Cardiac muscle cell (in vitro differentiated cells and primary cell): ENCODE results near the gene ARHGEF28. TPM values are rescaled to one million over a fixed set of nuclear protein-coding genes. Genes with fewer than 3 reads are reported as not detected.

Experiments
- DNase-seq, 2 donors: peaks; one replicate each; pipeline versions ENCODE4 v3.0.0 to v3.0.0-alpha.2; 2010 to 2017; ENCODE audit warnings: low read depth in 1 of 2, low spot score in 1 of 2
- H3K27ac ChIP-seq: fragments of 200-600 bp; sonication (generic); 2 replicates; pipeline ENCODE4 v1.5.1; 2016
- H3K27me3 ChIP-seq: fragments of 200-600 bp; sonication (generic); 2 replicates; pipeline ENCODE4 v1.6.0; 2016; ENCODE audit warnings: control low read depth
- H3K36me3 ChIP-seq: fragments of 200-600 bp; sonication (generic); 2 replicates; pipeline ENCODE4 v1.5.1; 2016; ENCODE audit warnings: control low read depth
- H3K4me1 ChIP-seq: fragments of 200-600 bp; sonication (generic); 2 replicates; pipeline ENCODE4 v1.8.1; 2017; ENCODE audit warnings: low read depth, mild to moderate bottlenecking, mixed run types
- H3K4me3 ChIP-seq: fragments of 200-600 bp; sonication (generic); 2 replicates; pipeline ENCODE4 v1.5.1; 2016; ENCODE audit warnings: mild to moderate bottlenecking
- H3K9me3 ChIP-seq: fragments of 200-600 bp; sonication (generic); 2 replicates; pipeline ENCODE4 v1.5.1; 2017; ENCODE audit warnings: low read depth, mild to moderate bottlenecking, control low read depth
- CTCF ChIP-seq: IDR thresholded peaks from 2 replicates; pipeline ENCODE4 v1.5.1; 2012; ENCODE audit warnings: low read depth, mild to moderate bottlenecking, low read length
- polyA plus RNA-seq: library from polyadenylated mRNA; unstranded; fragments of >200 nt; fragmentation: Nextera tagmentation; extraction: Ambion mirVana; gene quantifications from 2 replicates; pipeline ENCODE4 v1.2.1, GENCODE V29; 2016
- total RNA-seq: library from RNA; depleted of rRNA; stranded (reverse); fragments of >200 nt; gene quantifications from 2 replicates; pipeline ENCODE4 v1.2.3, GENCODE V29; 2016

Gene ARHGEF28
- total and polyA plus RNA-seq, 2 experiments from 2014 or later: 0.30 TPM; not detected in 1

GRCh38 chr5:73743161-73743560, 117.2 kb downstream of the ARHGEF28 start:
- no peak for TF ChIP-seq CTCF
- peaks cover 33% of the 10 kb centered on the region for H3K27me3 ChIP-seq
- H3K9me3 ChIP-seq: no peaks in the 10 kb centered on the region
- H3K36me3 ChIP-seq: no peaks in the 10 kb centered on the region
- no peak overlapping the region for H3K4me3 ChIP-seq
- no peak overlapping the region for H3K27ac ChIP-seq
- DNase-seq: no peak
- no peaks in the 10 kb centered on the region for H3K4me1 ChIP-seq

- Histone ChIP-seq H3K4me1 (no peaks in the 10 kb centered on the region), H3K36me3 (no peaks in the 10 kb centered on the region), H3K27ac (no peak overlapping the region), H3K9me3 (no peaks in the 10 kb centered on the region), H3K27me3 (peaks cover 30% of the 10 kb centered on the region), H3K4me3 (no peak overlapping the region)
- TF ChIP-seq CTCF: no peak
- no peak for DNase-seq
These were observed 119.8 kb downstream of the ARHGEF28 start for GRCh38 chr5:73745836-73746235.

GRCh38 chr5:73746608-73747007, 120.6 kb downstream of the ARHGEF28 start:
- Histone ChIP-seq H3K9me3 (no peaks in the 10 kb centered on the region), H3K36me3 (no peaks in the 10 kb centered on the region), H3K27ac (no peak overlapping the region), H3K4me3 (no peak overlapping the region), H3K4me1 (peaks cover 3% of the 10 kb centered on the region), H3K27me3 (peaks cover 30% of the 10 kb centered on the region)
- TF ChIP-seq CTCF: no peak
- DNase-seq: no peak

GRCh38 chr5:73747696-73748380, 121.8 kb downstream of the ARHGEF28 start:
- no peak for TF ChIP-seq CTCF
- Histone ChIP-seq H3K36me3 (no peaks in the 10 kb centered on the region), H3K27ac (no peak overlapping the region), H3K4me3 (no peak overlapping the region), H3K27me3 (peaks cover 30% of the 10 kb centered on the region), H3K9me3 (no peaks in the 10 kb centered on the region), H3K4me1 (peaks cover 3% of the 10 kb centered on the region)
- DNase-seq: peak in 1 of 2 donors; percentile 20

- DNase-seq: peak in 1 of 2 donors; percentile 79
- Histone ChIP-seq H3K9me3 (no peaks in the 10 kb centered on the region), H3K27ac (no peak overlapping the region), H3K27me3 (peaks cover 26% of the 10 kb centered on the region), H3K4me1 (peaks cover 3% of the 10 kb centered on the region), H3K4me3 (no peak overlapping the region), H3K36me3 (no peaks in the 10 kb centered on the region)
- no peak for TF ChIP-seq CTCF
These were observed 122.8 kb downstream of the ARHGEF28 start for GRCh38 chr5:73748510-73749400.
